ENCODE measurements around the gene INTS11.

The INTS11 gene

DNA sequence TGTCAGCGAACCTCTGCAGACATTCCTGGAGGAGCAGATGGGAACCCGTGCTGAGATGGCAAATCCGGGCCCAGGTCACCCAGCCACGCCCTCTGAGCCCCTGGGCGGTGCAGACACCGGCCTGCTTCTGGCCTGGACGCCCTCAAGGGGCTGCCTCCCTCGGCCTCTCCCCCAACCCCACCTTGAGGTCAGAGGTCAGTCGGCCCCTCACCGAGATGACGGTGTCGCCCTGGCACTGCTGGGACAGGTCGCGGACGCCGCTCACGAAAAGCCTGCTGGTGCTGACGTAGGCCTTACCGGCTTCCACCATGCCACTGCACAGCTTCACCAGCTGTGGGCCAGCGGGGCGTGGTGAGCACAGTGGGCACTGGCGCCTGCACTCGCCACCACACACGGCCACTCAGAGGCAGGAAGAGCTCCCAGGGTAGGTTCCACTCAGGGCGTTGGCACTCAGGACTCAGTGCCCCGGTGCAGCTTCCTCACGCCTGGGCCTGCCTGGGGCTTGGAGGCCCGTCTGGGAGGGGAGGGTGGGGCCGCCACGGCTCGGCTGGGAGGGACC is 21.4 kb downstream of the INTS11 start:
- Histone ChIP-seq H3K9me2 (ENCODE audit: low read depth, low read length) (no peaks in the 10 kb centered on the region), H3K36me3 (ENCODE audit: insufficient read depth, low read length) (no peaks in the 10 kb centered on the region), H3F3A (ENCODE audit: insufficient read depth, low read length) (no peaks in the 10 kb centered on the region), H3K4me3 (ENCODE audit: low read depth, low read length, poor library complexity, severe bottlenecking) (no peak overlapping the region), H3K27ac (ENCODE audit: low read depth, low read length, poor library complexity, severe bottlenecking) (no peak overlapping the region), H3K9ac (ENCODE audit: low read length) (no peak overlapping the region), H2AFZ (ENCODE audit: low read length) (no peak overlapping the region), H3K27me3 (ENCODE audit: insufficient read depth, low read length) (no peaks in the 10 kb centered on the region), H3K4me2 (ENCODE audit: low read length) (no peak overlapping the region), H3K4me1 (ENCODE audit: insufficient read depth, low read length, severe bottlenecking) (peaks cover 25% of the 10 kb centered on the region), H3K79me2 (ENCODE audit: insufficient read depth, low read length) (no peaks in the 10 kb centered on the region), H4K20me1 (ENCODE audit: insufficient read depth, low read length) (no peaks in the 10 kb centered on the region), H3K9me3 (ENCODE audit: low read length) (no peaks in the 10 kb centered on the region)
- TF ChIP-seq, protein P1, sequence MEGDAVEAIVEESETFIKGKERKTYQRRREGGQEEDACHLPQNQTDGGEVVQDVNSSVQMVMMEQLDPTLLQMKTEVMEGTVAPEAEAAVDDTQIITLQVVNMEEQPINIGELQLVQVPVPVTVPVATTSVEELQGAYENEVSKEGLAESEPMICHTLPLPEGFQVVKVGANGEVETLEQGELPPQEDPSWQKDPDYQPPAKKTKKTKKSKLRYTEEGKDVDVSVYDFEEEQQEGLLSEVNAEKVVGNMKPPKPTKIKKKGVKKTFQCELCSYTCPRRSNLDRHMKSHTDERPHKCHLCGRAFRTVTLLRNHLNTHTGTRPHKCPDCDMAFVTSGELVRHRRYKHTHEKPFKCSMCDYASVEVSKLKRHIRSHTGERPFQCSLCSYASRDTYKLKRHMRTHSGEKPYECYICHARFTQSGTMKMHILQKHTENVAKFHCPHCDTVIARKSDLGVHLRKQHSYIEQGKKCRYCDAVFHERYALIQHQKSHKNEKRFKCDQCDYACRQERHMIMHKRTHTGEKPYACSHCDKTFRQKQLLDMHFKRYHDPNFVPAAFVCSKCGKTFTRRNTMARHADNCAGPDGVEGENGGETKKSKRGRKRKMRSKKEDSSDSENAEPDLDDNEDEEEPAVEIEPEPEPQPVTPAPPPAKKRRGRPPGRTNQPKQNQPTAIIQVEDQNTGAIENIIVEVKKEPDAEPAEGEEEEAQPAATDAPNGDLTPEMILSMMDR (IDR thresholded peaks at IDR 0.05; ENCODE audit: low read length): no peak
- no peak for TF ChIP-seq EZH2 (IDR thresholded peaks at IDR 0.05; ENCODE audit: borderline replicate concordance, low read length)

DNA sequence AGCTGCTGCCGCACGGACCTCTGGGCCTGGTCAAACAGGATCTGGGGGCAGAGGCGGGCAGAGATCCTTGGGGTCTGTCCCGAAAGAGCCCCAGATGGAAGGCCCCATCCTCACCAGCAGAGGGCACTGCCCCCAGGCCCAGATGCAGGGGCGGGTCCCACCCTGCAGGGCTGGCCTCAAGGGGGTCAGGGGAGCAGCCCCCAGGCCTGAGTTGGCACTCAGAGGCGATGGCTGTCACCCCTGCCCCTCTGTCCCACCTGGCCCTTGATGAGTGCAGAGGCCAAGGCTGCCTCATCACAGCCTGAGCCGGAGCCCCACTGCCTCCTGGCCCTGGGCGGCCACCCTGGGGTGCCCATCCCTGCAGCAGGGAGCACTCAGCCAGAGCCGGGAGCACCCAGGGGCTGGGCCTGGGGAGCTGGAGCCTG is 22.4 kb downstream of the INTS11 start:
- Histone ChIP-seq H3F3A (ENCODE audit: insufficient read depth, low read length) (no peaks in the 10 kb centered on the region), H3K79me2 (ENCODE audit: insufficient read depth, low read length) (no peaks in the 10 kb centered on the region), H3K9me3 (ENCODE audit: low read length) (no peaks in the 10 kb centered on the region), H3K9me2 (ENCODE audit: low read depth, low read length) (no peaks in the 10 kb centered on the region), H3K36me3 (ENCODE audit: insufficient read depth, low read length) (no peaks in the 10 kb centered on the region), H4K20me1 (ENCODE audit: insufficient read depth, low read length) (no peaks in the 10 kb centered on the region), H3K4me1 (ENCODE audit: insufficient read depth, low read length, severe bottlenecking) (peaks cover 21% of the 10 kb centered on the region), H3K4me2 (ENCODE audit: low read length) (no peak overlapping the region), H3K9ac (ENCODE audit: low read length) (no peak overlapping the region), H2AFZ (ENCODE audit: low read length) (no peak overlapping the region), H3K27ac (ENCODE audit: low read depth, low read length, poor library complexity, severe bottlenecking) (no peak overlapping the region), H3K4me3 (ENCODE audit: low read depth, low read length, poor library complexity, severe bottlenecking) (no peak overlapping the region), H3K27me3 (ENCODE audit: insufficient read depth, low read length) (no peaks in the 10 kb centered on the region)
- no peak for TF ChIP-seq EZH2 (IDR thresholded peaks at IDR 0.05; ENCODE audit: borderline replicate concordance, low read length)
- TF ChIP-seq, protein P1 (IDR thresholded peaks at IDR 0.05; ENCODE audit: low read length): peak; percentile 67

DNA sequence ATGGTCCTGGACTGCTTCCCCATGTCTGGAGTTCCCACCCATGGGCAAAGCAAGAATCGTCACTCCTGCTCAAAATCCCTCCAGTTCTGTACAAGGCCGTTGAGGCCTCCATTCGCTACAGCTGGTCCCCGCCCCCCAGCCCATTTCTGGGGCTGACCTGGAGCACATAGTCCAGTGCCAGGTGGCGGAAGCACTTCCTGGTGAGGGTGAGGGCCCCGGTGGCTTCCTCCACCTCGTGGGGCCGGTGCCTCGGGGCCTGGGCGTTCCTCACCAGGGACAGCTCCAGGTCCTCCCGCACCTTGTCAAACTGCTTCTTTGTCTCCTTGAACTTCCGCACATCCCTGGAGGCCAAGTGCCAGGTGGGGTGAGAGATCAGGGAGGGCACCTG is 24.1 kb downstream of the INTS11 start:
- Histone ChIP-seq H3F3A (ENCODE audit: insufficient read depth, low read length) (no peaks in the 10 kb centered on the region), H3K4me2 (ENCODE audit: low read length) (no peak overlapping the region), H4K20me1 (ENCODE audit: insufficient read depth, low read length) (no peaks in the 10 kb centered on the region), H3K9me3 (ENCODE audit: low read length) (no peaks in the 10 kb centered on the region), H3K4me1 (ENCODE audit: insufficient read depth, low read length, severe bottlenecking) (peaks cover 5% of the 10 kb centered on the region), H3K79me2 (ENCODE audit: insufficient read depth, low read length) (no peaks in the 10 kb centered on the region), H3K4me3 (ENCODE audit: low read depth, low read length, poor library complexity, severe bottlenecking) (no peak overlapping the region), H3K9me2 (ENCODE audit: low read depth, low read length) (no peaks in the 10 kb centered on the region), H2AFZ (ENCODE audit: low read length) (no peak overlapping the region), H3K27me3 (ENCODE audit: insufficient read depth, low read length) (no peaks in the 10 kb centered on the region), H3K27ac (ENCODE audit: low read depth, low read length, poor library complexity, severe bottlenecking) (no peak overlapping the region), H3K9ac (ENCODE audit: low read length) (no peak overlapping the region), H3K36me3 (ENCODE audit: insufficient read depth, low read length) (no peaks in the 10 kb centered on the region)
- TF ChIP-seq, protein P1 (IDR thresholded peaks at IDR 0.05; ENCODE audit: low read length): no peak
- TF ChIP-seq EZH2 (IDR thresholded peaks at IDR 0.05; ENCODE audit: borderline replicate concordance, low read length): no peak

Measured in OCI-LY1 (cell line).